ENCODE results near the gene SKAP1.
"Not testable (repeated sequence)": the region's sequence is repeated elsewhere in the genome, so short reads cannot be mapped to it uniquely, and the experiment has no call there.

The SKAP1 gene

DNA sequence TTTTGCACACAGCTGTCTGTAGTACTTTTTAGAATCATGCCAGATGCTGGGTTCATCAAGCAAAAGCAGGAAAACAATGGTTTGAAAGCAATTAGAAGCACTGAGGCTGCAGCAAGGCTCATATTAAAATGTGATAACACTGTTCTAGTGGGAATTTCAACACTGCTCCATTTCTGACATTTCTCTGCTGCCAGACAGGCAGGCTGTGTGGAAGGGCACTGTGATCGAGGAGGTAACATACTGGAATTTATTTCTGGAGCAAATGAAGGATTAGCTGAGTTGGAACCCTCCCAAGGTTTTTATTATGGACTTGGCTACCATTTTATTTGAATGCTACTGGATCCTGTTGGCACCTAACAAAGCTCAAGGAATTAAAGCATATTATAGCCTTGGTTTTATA is 66.9 kb downstream of the SKAP1 start:
- no peak for DNase-seq

DNA sequence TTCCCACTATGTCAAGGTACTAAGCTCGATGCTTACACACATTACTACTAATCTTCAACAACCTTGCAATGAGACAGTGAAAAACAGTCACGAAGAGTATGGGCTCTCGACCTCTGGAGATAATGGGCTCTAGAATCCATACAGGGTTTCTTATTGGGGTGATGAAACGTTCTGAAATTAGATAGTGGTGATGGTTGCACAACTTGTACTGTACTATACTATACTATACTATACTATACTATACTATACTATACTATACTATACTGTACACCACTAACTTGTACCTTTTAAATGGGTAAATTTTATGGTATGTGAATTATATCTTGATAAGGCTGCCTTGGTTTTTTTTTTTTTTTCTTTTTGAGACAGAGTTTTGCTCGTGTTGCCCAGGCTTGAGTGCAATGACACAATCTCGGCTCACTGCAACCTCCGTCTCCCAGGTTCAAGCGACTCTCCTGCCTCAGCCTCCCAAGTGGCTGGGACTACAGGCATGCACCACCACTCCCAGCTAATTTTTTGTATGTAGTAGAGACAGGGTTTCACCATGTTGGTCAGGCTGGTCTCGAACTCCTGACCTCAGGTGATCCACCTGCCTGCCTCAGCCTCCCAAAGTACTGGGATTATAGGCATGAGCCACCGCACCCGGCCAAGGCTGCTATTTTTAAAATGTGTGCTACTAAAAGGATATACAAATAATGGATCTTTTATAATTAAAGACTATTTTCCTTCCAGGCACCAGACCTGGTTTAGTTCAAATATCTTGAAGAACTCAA is 69.0 kb downstream of the SKAP1 start:
- not testable (repeated sequence) for DNase-seq

- no peak for DNase-seq
Measured at GRCh38 chr17:48357779-48358602, 72.0 kb downstream of the SKAP1 start.

DNA sequence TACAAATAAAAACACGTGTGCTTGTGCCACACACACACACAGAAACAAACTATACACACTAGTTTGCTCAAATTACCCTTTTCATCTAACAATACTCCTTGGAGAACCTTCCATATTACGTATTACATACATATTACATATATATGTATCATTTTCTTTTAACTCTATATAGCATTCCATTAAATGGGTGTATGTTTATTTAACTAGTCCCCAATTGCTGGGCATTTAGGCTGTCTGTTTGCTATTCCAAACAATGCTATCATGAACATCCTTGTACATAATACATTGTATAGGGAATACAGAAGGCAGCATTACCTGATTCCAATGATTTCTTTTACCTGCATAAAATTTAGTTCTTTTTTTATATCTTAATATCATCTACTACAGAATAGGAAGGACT is 73.1 kb downstream of the SKAP1 start:
- no peak for DNase-seq

GRCh38 chr17:48352630-48353029 is 77.4 kb downstream of the SKAP1 start:
- DNase-seq, result no peak

DNA sequence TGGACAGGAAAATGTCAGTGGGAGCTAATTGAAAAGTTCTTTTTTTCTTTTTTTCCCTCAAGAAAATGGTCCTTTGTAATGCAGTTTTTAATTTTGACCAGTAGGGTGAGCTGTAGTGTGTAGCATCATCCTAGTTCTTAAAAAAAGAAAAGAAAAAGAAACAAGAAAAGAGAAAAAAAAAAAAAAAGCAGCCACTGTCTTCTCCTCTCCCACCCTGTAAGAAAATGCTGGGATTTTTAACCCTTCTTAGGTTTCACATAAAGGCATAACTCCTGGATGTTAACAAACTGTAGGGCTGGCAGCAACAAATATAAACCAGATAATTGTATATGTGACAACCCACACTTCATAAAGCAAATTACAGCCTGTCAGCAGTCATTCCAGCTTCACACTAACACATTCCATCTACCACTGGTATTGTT is 78.1 kb downstream of the SKAP1 start:
- peak in 1 of 2 donors; percentile 0 for DNase-seq

- DNase-seq, result no peak
Measured at GRCh38 chr17:48348352-48348751, 81.7 kb downstream of the SKAP1 start.

DNA sequence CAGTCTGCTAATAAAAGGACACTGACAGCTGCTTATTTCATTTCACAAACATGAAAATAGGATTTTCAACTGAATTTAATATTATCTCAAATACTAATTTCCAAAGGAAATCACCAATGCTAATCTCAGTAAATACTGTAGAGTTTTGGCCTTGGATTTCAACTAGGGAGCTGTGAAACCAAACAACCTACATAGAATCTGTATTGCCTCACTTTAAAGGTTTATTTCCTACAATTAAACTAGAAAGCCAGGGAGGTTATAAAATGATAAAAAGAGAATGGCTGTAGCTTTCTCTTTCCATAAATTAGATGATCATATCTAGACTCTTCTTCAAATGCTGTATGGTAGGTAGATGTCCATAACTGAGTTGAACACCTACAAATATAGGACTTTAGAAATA is 82.8 kb downstream of the SKAP1 start:
- no peak for DNase-seq

- no peak for DNase-seq
Measured at GRCh38 chr17:48344251-48344650, 85.8 kb downstream of the SKAP1 start.

GRCh38 chr17:48340916-48341315 is 89.1 kb downstream of the SKAP1 start:
- no peak for DNase-seq

- no peak for DNase-seq
Measured at GRCh38 chr17:48338720-48339119, 91.3 kb downstream of the SKAP1 start.

DNA sequence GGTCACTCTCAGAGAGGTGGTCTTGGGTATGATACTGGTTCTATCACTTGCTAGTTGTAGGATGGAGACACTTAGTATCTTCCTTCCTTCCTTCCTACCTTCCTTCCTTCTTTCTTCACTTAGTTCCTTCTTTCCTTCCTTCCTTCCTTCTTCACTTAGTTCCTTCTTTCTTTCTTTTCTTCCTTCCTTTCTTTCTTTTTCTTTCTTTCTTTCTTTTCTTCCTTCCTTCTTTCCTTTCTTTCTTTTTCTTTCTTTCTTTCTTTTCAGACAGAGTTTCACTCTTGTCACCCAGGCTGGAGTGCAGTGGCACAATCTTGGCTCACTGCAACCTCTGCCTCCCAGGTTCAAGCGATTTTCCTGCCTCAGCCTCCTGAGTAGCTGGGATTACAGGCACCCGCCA is 92.1 kb downstream of the SKAP1 start:
- not testable (repeated sequence) for DNase-seq

- no peak for DNase-seq
Measured at GRCh38 chr17:48336986-48337385, 93.0 kb downstream of the SKAP1 start.

DNA sequence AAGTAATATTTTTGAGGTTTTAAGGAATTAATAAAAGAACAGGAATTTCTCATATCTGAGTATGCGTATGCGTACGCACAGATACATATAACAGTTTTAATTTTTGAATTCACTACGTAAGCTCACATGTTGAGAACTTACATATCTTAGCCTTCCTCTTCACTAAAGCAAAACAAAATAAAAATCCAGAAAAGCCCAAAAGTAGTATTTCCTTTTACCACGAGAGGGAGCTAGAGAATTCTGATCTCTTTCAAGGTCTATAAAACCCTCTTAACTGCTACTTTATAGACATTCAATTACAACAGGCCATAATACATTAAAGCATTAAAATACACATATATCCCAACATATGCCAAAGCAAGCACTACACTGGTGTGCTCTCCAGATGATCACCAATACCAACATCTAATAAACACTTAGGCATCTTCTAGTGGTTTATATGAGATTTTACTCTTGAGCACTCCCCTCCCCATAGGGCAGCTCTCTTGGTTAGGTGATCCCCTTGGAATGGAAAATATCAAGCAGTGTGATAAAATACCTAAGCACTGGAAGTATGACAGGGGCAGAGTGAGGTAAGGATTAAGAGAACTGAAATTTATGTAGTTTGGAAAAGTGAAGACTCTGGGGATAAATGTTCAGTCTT is 94.0 kb downstream of the SKAP1 start:
- peak in 1 of 2 donors; percentile 7 for DNase-seq

GRCh38 chr17:48335146-48335784 is 94.7 kb downstream of the SKAP1 start:
- DNase-seq, result no peak

- DNase-seq, result no peak
Measured at GRCh38 chr17:48333034-48333530, 96.9 kb downstream of the SKAP1 start.

DNA sequence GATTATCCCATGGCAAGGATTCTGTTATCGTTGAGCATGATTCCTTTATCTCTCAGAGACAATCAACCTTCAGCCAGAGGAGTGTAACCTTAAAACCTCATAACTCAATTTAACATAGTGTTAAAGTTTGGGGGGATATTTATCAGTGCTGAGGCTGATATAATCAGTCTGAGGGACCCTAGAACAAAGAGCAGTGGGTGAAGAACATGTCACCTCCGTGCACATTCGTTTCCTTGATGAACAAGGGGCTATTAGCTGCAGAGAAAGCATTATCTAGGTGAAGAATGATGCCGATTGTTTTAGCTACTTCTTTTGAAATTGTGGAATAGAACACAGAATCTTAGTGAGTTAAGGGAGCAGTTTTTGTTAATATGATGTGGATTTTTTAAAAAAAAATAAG is 99.1 kb downstream of the SKAP1 start:
- no peak for DNase-seq

DNA sequence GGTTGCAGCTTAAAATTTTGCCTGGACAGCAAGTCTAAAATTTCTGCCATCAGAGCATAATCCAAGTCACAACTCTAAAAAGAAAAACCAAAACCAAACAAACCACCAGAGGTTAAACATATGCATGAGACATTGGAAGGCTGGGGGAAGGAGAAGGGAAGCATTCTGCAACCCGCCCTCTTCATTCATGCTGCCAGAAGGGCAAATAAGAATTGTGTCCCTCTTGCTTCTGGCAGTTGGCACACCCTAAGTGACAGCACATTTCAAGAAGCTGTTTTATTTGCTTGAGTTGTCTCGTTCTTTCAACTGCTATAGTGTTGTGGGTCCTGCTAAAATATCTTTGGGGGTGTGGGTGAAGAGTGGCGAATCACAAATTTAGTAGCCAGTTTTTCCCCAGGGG is 99.6 kb downstream of the SKAP1 start:
- no peak for DNase-seq

GRCh38 chr17:48328457-48328856 is 101.6 kb downstream of the SKAP1 start:
- no peak for DNase-seq

GRCh38 chr17:48326310-48326709 is 103.7 kb downstream of the SKAP1 start:
- DNase-seq, result no peak

- DNase-seq, result no peak
Measured at GRCh38 chr17:48322060-48322459, 108.0 kb downstream of the SKAP1 start.

DNA sequence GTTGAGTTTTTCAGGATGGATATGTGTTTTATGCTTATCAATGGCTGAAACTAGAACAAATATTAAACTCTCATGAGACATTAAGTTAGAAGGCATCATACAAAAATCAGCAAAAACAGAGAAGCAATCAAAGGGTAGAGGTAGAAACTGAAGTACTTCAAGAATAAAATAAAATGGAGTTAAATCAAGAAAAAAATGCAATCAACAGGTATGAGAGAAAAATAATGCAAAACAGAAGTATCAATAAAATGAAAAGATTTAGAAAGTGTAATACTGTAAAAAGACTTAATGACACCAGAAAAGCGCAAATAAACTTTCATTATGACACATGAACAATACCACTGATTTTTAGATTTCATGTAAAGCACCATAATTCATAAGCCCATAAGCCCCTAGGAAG is 112.3 kb downstream of the SKAP1 start:
- DNase-seq, result no peak

DNA sequence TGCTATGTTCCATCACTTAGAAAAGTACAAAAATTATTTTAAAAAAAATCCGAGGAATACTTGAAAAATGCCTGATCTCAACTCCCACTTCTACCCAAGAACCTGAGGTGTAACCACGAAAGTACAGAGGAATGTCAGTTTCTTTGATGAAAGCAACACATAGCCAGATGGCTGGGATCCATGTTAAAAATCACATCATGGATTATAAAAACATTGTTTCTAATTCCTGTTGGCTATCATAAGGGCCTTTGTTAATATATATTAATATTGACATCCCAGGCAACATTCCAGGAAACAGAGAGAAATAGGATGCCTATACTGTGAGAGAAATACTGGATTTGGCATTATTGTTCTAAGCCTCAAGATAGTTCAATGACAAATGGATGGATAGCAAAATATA is 115.3 kb downstream of the SKAP1 start:
- DNase-seq, result no peak
